NCI-H524 treated with DMSO at 0.1 percent for 48 hours (cell line): Measurements from ENCODE around the gene MRRF.
"Not testable (repeated sequence)": the region's sequence is repeated elsewhere in the genome, so short reads cannot be mapped to it uniquely, and the experiment has no call there.

Source experiments
- DNase-seq: peaks from one replicate; lab custom pipeline; 2025; lab: John Stamatoyannopoulos, UW

MRRF gene

GRCh38 chr9:122356627-122357026, 91.9 kb downstream of the MRRF start:
- DNase-seq = no peak

GRCh38 chr9:122360891-122361290, 96.2 kb downstream of the MRRF start:
- no peak for DNase-seq

- DNase-seq = not testable (repeated sequence)
Observed at GRCh38 chr9:122363131-122363530, 98.4 kb downstream of the MRRF start.

GRCh38 chr9:122364117-122364782, 99.6 kb downstream of the MRRF start:
- no peak for DNase-seq

DNA sequence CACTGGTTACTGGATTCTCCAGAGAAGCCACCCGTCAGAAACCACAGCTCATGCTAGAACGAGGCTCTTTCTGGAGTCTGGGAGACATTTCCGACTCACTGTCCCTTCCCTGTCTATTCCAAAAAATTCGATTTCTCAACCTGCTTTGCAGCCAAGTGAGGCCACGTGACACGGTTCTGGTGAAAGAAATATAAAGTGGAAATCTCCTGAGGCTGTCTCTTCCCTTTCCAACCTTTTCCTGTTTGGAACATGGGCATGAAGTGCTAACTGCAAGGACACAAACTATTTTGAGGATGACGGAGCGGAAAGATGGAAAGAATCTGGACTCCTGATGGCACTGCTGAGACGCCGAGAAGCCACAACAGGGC, 100.1 kb downstream of the MRRF start:
- no peak for DNase-seq

- peak; percentile 40 for DNase-seq
Observed at GRCh38 chr9:122366074-122366660, 101.5 kb downstream of the MRRF start.

GRCh38 chr9:122367065-122367464, 102.4 kb downstream of the MRRF start:
- no peak for DNase-seq

DNA sequence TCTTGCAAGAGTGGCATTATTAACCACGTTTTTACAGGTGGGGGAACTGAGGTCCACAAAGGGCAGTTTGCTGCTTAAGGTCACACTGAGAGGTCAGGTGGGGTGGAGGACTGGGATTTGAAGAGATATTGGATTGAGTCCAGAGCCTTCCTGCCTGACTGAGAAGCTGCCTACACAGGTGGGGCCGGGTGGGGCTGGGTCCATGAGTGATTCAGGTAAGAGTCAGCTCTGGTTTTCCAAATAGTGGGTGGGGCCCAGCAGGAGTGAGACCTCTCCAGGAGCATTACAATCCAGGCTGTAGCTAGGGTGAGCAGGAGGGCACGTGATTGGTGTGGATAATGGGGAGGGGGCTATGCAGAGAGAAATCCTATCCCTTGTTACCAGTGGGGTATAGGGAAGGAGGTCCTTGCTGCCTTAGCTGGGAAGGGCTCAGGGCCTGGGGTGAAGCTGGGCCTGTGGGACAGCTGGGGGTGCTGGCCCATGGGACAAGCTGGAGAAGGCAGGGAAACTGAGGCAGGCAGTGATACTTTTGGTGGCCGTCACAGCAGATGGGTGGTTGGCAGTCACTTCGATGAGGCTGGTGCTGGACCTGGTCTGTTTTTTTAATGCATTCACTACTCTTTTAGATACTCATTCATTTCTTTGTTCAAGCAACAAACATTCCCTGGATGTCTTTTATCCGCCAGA, 103.2 kb downstream of the MRRF start:
- no peak for DNase-seq

- no peak for DNase-seq
Observed at GRCh38 chr9:122368642-122369041, 104.0 kb downstream of the MRRF start.

- no peak for DNase-seq
Observed at GRCh38 chr9:122370303-122370702, 105.6 kb downstream of the MRRF start.

DNA sequence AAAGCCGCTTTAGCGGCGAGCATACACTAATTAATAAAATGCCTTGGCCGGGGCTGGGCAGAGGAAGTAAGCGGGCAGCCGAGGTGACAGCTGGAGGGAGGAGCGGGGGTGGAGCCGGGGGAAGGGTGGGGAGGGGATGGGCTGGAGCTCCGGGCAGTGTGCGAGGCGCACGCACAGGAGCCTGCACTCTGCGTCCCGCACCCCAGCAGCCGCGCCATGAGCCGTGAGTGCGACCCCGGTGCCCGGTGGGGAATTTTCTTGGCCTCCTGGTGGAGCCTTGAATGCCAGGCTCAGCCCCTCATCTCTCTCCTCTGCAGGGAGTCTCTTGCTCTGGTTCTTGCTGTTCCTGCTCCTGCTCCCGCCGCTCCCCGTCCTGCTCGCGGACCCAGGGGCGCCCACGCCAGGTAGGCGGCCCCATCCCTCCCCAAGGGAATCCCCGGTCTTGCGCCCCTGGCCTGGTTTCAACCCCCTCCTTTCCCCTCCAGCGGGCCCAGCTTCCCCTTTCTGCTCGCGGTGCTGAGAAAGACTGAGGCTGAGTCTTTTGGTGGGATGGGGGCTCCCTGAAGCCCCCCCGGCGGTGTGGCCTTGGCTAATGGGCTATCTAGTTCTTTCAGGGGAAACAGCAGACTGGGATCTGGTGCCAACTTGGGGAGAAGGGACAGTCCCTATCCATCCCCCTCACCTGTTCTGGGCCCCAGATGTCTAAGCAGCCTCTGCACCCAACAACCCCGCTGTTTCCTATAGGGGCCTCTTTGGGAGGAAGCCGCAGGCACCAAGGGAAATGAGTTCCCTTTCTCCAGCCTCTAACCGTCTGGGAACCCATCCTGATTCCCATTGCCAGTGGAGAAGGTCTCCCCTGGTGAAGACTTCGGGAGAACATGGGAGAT, 106.4 kb downstream of the MRRF start, which contains the start of gene PTGS1:
Gene PTGS1 (plus strand): TSS at position 156 of the 887 bp plus-strand sequence. CDS start 61 bp downstream, at position 217.
- DNase-seq = peak; percentile 71

- DNase-seq = no peak
Observed at GRCh38 chr9:122371846-122372245, 107.2 kb downstream of the MRRF start.

DNA sequence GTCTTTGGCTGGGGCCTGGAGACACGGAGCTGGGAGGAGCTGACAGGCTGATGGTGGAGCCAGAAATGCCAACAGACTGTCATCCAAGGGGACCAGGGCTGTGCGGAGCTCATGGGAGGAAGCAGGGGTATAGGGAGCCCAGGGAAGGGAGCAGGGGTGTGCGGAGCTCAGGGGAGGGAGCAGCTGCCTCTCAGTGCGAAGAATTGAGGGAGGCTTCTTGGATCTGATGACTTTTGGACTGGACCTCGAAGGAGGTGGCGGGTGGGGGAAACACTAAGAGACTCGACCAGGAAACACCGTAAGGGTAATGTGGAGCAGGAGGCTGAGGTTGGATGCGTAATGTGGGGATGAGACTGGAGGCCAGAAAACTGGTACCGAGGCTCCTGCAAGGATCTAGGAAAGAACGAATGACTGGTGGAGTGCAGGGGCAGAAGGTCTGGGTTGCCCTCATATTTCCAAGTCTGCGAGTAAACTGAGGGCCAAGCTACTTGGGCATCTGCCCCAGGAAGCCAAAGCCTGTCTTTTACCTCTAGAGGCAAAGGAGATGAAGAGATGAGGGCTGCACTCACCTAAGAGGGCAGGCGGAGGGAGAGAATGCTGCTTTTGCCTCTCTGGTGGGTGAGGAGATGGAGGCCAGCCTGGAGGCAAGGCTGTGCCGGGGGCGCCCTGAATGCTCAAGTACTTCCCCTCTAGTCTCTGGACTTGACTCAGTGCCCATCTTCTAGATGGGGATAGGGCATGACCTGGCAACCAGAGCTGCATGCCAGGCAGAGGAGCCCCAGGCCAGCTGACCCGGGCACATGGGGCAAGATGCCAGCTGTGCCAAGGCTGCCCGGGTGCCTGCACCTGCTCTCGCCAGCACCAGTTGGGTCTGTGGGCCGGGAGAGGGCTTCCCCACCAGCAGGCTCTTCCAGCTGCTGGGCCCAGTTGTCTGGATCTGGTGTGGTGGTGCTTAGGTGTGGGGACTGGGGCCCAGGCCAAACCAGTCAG, 108.5 kb downstream of the MRRF start:
- DNase-seq = no peak

GRCh38 chr9:122374885-122375420, 110.3 kb downstream of the MRRF start:
- no peak for DNase-seq

- DNase-seq = no peak
Observed at GRCh38 chr9:122376796-122377195, 112.1 kb downstream of the MRRF start.

DNA sequence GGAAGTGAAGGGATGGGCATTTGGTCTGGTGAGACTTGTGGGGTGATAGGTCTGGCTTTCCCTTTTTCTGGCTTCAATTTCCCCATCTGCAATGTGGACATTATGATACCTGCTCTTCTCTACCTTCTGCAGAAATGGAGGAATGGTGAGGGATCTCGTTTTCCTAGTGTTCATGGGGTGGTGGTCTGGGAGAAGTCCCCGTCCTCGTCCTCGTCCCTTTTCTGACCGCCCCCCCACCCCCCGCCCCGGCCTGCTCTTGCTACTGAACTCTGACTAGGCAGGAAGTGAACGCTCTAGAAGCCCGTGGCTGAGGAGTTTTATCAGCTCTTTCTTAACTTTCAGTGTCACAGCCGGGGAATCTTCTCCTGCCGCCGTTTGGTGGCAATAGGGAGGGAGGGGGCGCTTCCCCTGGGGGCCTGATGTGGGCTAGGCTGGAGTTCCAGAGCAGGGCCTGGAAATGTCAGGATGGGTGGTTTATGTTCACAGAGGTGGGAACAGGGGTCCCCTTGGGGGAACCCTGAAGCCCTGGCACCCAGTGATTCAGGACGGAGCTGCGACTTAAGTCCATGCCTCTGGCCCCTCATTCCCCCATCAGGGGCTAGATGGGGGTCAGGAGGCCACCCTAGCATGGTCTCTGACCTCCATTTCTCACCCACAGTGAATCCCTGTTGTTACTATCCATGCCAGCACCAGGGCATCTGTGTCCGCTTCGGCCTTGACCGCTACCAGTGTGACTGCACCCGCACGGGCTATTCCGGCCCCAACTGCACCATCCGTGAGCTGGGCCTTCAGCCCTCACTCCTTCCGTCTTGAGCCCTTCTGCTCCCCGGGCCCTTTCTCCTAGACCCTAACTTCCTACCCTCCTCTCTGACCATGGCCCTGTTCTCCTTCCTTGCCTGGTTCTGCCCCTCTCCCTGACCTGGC, 112.8 kb downstream of the MRRF start:
- no peak for DNase-seq

DNA sequence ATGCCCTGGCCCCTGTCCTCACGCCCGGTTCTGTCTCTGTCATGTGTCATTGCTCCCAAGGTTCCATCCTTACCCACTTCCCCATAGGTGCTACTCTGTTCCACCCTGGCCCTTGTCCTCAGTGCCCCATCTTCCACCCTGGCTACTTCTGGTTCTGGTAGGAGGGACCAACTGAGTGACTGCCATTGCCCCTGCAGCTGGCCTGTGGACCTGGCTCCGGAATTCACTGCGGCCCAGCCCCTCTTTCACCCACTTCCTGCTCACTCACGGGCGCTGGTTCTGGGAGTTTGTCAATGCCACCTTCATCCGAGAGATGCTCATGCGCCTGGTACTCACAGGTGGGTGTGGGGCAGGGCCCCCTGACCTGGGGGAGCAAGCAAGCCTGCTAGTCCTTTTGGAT, 113.6 kb downstream of the MRRF start:
- no peak for DNase-seq

DNA sequence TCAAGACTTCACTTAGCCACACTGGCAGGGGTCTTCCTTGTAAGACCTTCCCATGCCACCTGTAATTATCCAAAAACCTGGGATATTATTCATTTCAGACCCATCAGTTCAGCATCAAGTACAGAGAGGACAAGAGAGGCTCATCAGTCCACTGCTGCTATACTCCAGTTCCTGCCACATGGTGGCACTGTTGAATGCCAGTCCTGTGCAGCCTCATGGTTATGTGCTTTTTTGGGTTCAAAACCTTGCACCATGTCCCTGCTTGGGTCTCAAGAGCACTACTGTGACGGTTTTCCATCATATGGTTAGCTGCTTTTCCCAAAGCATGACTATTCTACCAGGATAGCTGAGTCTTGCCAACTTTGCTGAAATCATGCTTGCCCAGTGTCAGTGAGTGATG, 114.7 kb downstream of the MRRF start:
- DNase-seq = no peak

- no peak for DNase-seq
Observed at GRCh38 chr9:122380293-122380692, 115.6 kb downstream of the MRRF start.
